BE2C (cell line): ENCODE results near the gene CDH4.

Source experiments
- DNase-seq: peaks from one replicate; pipeline ENCODE4 v3.0.0-alpha.2; 2020
- H3K27me3 ChIP-seq: fragments of 250-450 bp; sonication (Bioruptor Pico); 2 replicates; pipeline ENCODE4 v1.5.1; 2020; ENCODE audit warnings: mild to moderate bottlenecking
- H3K36me3 ChIP-seq: fragments of 250-450 bp; sonication (Bioruptor Pico); 2 replicates; pipeline ENCODE4 v1.5.1; 2020; ENCODE audit warnings: mild to moderate bottlenecking
- H3K4me1 ChIP-seq: fragments of 250-450 bp; sonication (Bioruptor Pico); 2 replicates; pipeline ENCODE4 v1.5.1; 2020
- H3K4me3 ChIP-seq: 2 replicates; pipeline ENCODE4 v1.5.1; 2011; ENCODE audit warnings: low read depth, low read length
- H3K9me3 ChIP-seq: fragments of 250-450 bp; sonication (Bioruptor Pico); 2 replicates; pipeline ENCODE4 v1.5.1; 2020
- TF ChIP-seq, protein P1 (sequence below): IDR thresholded peaks from 2 replicates; pipeline ENCODE4 v1.5.1; 2012; ENCODE audit warnings: mild to moderate bottlenecking, low read depth, low read length

The CDH4 gene

GRCh38 chr20:61523145-61523544, 271.1 kb downstream of the CDH4 start:
- no peaks in the 10 kb centered on the region for H3K4me1 ChIP-seq
- no peaks in the 10 kb centered on the region for H3K27me3 ChIP-seq
- no peak overlapping the region for H3K4me3 ChIP-seq
- H3K9me3 ChIP-seq = no peaks in the 10 kb centered on the region
- H3K36me3 ChIP-seq = no peaks in the 10 kb centered on the region
- TF ChIP-seq, protein P1, sequence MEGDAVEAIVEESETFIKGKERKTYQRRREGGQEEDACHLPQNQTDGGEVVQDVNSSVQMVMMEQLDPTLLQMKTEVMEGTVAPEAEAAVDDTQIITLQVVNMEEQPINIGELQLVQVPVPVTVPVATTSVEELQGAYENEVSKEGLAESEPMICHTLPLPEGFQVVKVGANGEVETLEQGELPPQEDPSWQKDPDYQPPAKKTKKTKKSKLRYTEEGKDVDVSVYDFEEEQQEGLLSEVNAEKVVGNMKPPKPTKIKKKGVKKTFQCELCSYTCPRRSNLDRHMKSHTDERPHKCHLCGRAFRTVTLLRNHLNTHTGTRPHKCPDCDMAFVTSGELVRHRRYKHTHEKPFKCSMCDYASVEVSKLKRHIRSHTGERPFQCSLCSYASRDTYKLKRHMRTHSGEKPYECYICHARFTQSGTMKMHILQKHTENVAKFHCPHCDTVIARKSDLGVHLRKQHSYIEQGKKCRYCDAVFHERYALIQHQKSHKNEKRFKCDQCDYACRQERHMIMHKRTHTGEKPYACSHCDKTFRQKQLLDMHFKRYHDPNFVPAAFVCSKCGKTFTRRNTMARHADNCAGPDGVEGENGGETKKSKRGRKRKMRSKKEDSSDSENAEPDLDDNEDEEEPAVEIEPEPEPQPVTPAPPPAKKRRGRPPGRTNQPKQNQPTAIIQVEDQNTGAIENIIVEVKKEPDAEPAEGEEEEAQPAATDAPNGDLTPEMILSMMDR = no peak
- no peak for DNase-seq

DNA sequence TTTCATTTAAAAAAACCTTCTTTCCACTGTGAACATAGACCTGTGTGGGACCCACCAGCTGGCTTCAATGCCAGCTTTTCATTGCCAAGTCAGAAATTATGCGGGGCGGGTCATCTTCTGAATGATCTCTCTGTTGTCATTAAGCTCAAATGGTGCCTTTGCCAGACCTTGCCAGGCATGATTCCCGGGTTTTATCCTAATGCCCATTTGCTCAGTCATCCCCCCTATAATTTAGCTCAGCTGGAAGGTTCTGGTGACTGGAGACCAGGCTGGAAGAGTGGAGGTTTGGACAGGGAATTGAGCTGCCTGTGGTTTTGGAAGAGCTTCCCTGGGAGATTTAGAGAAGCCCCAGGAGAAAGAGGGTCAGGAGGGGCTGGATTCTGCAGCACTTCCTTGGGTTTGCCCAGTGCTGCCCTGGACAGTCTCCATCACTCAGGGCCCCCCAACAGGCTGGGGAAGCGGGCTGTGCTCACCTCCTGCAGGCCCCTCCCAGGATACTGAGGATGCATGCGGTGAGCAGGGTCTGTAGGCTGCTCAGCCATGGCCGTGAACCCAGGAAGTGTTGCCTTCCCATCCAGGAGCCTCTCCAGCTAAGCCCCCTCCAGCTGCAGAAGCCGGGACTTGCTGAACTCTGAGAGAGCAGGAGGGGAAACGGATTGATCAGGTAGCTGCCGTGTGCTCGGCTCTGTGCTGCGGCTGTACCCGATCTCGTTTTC, 273.0 kb downstream of the CDH4 start:
- Histone ChIP-seq H3K4me3 (no peak overlapping the region), H3K27me3 (no peaks in the 10 kb centered on the region), H3K9me3 (no peaks in the 10 kb centered on the region), H3K4me1 (no peaks in the 10 kb centered on the region), H3K36me3 (no peaks in the 10 kb centered on the region)
- TF ChIP-seq, protein P1 = no peak
- DNase-seq = no peak

GRCh38 chr20:61525781-61526431, 273.8 kb downstream of the CDH4 start:
- Histone ChIP-seq H3K36me3 (no peaks in the 10 kb centered on the region), H3K4me3 (no peak overlapping the region), H3K9me3 (no peaks in the 10 kb centered on the region), H3K4me1 (no peaks in the 10 kb centered on the region), H3K27me3 (no peaks in the 10 kb centered on the region)
- TF ChIP-seq, protein P1 = no peak
- DNase-seq = no peak

GRCh38 chr20:61526907-61527306, 274.8 kb downstream of the CDH4 start:
- TF ChIP-seq, protein P1 = no peak
- DNase-seq = no peak
- Histone ChIP-seq H3K27me3 (no peaks in the 10 kb centered on the region), H3K4me1 (no peaks in the 10 kb centered on the region), H3K36me3 (no peaks in the 10 kb centered on the region), H3K4me3 (no peak overlapping the region), H3K9me3 (no peaks in the 10 kb centered on the region)

DNA sequence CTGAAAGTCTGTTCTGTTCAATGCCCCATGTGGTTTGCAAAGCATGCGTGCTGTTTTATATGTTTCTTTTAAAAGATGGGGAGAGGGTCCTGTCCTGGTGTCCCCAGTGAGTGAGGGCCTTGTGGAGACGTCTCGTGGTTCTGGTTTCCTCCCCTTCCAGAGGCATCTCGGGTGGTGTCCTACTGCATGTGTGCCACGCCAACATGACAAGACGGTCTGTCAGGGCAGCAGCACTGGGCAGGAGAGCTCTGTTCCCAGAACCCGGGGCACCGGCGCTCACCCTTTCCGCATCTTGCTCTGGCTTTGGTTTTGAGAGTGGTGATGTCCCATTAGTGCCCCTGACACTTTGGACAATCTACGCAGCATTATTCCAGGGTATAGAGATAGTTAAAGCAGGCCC, 275.6 kb downstream of the CDH4 start:
- H3K36me3 ChIP-seq = no peaks in the 10 kb centered on the region

GRCh38 chr20:61528591-61528990, 276.5 kb downstream of the CDH4 start:
- no peaks in the 10 kb centered on the region for H3K36me3 ChIP-seq
- H3K4me3 ChIP-seq = no peak overlapping the region
- no peaks in the 10 kb centered on the region for H3K9me3 ChIP-seq
- no peaks in the 10 kb centered on the region for H3K4me1 ChIP-seq
- DNase-seq = no peak
- no peaks in the 10 kb centered on the region for H3K27me3 ChIP-seq
- TF ChIP-seq, protein P1 = no peak

More for the DNA sequence above, 275.6 kb downstream of the CDH4 start:
- TF ChIP-seq, protein P1 = no peak
- H3K4me1 ChIP-seq = no peaks in the 10 kb centered on the region
- no peaks in the 10 kb centered on the region for H3K27me3 ChIP-seq
- no peak overlapping the region for H3K4me3 ChIP-seq
- no peak for DNase-seq
- no peaks in the 10 kb centered on the region for H3K9me3 ChIP-seq
